Stimulated activated naive CD4-positive, alpha-beta T cell (primary cell): ENCODE data around the gene SCG2.

Experiments
- DNase-seq, 6 experiments: peaks; one replicate each; lab custom pipeline; 2025; lab: John Stamatoyannopoulos, UW

SCG2 gene

DNA sequence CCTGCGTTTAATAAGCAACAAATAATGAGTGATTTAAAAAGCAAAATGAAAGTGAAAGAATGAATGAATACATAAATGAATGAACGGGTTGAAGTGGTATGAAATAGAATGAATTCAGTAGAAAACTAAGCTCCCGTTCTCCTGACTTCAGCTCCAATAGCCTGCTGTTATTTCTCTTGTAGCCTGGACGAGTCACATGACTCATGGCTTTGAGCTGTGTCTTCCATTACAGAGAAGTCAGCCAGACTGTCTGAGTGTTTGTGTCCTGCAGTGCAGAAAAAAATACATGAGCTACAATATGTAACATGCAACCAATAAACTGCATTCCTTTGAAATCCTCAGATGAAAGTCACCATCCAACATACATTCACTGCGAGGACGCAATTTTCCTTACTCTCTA is 21.2 kb downstream of the SCG2 start:
- DNase-seq = no peak

GRCh38 chr2:223578846-223579245 is 23.3 kb downstream of the SCG2 start:
- no peak for DNase-seq

GRCh38 chr2:223576873-223577272 is 25.3 kb downstream of the SCG2 start:
- DNase-seq = no peak

DNA sequence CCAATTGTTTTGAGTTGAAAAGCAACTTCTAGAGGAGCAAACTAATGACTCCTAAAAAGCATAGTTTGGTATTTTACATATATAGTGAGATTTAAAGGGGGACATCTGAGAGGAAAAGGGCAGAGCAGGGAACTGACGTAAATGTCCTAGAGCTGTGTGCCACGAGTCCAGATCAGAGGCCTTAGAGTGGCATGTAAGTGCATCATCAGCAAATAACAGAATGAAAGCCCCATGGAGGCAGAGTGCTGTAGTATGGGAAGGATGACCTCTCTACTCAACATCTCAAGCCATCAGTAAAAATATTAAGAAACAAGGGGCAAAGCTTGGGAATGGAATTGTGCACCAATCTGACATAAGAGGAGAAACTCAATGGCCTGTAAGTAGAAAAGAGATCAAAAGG is 31.4 kb downstream of the SCG2 start:
- no peak for DNase-seq

DNA sequence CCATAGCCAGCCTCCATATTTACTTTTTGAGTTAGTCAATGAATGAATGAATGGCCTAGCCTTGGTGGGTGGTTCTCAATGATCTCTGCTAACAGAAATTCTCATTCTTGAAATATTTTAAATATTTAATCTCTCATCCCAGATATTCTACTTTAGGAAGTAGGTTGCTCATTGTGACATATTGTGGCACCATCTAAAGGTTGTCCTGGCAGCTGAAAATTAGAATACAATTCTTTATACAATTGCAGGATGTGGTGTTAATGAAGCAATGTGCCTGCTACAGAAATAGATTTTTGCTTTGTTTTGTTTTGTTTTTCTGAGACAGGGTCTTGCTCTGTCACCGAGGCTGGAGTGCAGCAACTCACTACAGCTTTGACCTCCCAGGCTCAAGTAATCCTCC is 35.8 kb downstream of the SCG2 start:
- no peak for DNase-seq

DNA sequence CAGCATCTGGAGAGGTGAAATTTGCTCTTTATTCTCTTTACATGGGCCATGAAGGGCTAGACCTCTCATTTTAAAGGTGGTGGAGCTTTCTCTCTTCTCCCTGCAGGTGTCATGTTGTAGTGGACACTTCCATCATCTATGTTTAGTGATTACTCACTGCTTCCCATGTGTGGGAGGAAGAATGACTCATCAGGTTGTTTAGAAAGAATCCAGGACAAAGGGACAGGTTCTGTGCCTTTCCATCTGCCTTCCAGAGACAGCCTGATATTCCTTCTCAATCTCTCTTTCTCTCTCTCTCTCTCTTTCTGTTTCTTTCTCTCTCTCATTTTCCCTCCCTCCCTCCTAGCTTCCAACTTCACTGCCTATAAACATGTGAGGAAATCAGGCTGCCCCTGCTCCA is 38.7 kb downstream of the SCG2 start:
- no peak for DNase-seq

DNA sequence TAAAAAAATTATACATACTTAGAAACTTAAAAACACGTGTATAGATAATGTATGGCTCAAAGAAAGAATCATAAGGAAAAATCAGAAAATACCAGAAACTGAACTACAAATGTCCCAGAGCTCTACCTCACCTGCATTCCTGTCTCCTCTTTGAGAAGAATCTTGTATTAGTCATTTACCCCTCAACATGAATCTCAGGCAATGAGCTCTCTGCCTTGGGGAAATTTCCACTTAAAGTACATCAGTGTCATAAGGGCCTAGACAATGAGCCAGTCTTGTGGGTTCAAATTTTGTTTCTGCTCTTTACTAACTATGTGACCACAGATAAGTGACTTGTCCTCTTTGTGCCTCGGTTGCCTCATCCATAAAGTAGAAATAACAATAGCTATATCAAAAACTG is 40.1 kb downstream of the SCG2 start:
- no peak for DNase-seq

GRCh38 chr2:223560749-223561435 is 41.3 kb downstream of the SCG2 start:
- DNase-seq = no peak

GRCh38 chr2:223558970-223559369 is 43.2 kb downstream of the SCG2 start:
- no peak for DNase-seq

DNA sequence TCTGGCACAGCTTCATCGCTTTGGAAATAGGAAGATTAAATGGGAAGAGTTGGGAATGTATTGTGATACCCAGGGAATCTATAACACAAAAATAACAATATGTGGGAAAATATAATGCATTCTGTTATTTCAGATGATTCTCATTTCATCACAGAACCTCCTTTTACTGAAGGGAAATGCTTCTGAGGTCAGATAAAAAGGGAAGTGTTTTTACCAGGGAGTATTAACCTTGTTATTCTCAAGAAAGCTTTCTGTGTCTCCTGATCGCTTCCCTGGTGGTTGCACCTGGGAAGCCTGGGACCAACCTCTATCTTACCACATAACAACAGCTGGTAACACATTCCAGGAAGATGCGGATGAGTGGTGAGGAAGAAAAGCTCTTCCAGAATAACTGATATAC is 47.2 kb downstream of the SCG2 start:
- no peak for DNase-seq

GRCh38 chr2:223549215-223549614 is 52.9 kb downstream of the SCG2 start:
- DNase-seq = no peak

DNA sequence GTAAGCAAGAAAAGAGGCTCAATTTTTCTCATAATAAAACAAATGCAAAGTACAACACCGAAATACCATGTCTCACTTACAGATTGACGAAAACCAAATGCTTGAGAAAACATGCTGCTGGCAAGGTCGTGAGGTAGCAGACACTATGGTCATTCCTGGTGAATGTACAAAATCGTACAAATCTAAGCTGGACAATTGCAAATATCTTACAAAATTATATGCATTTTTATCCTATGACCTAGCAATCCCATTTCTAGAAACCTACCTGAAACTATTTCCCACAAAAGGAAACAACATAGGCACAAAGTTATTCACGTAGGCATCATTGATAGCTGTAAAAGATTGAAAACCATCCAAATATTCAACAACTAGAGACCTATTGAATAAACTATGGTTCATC is 54.0 kb downstream of the SCG2 start:
- no peak for DNase-seq
